ENCODE measurements around the gene TENT4A. TPM values are rescaled to one million over a fixed set of nuclear protein-coding genes. Genes with fewer than 3 reads are reported as not detected.
"Not testable (repeated sequence)": the region's sequence is repeated elsewhere in the genome, so short reads cannot be mapped to it uniquely, and the experiment has no call there.

The TENT4A gene
- 3.3 and 4.9 TPM in 2 replicates for total RNA-seq (2014; rRNA removed; shearing (Covaris generic))

GRCh38 chr5:6713274-6714225, at the start of gene TENT4A:
TSS of gene TENT4A (plus strand) at chr5:6713432. CDS start at chr5:6713984, 552 bp downstream.
- no peak for DNase-seq (ENCODE audit: low spot score)
- in situ Hi-C loops (cut with HindIII; ENCODE audit: low sequenced_read_pairs): no loop called here

GRCh38 chr5:6666762-6667161, 46.5 kb upstream of the TENT4A start:
- DNase-seq (ENCODE audit: low spot score): no peak
- in situ Hi-C loops (cut with HindIII; ENCODE audit: low sequenced_read_pairs): no loop called here

- DNase-seq (ENCODE audit: low spot score): no peak
- in situ Hi-C loops (cut with HindIII; ENCODE audit: low sequenced_read_pairs): no loop called here
Observed at GRCh38 chr5:6667648-6668047, 45.6 kb upstream of the TENT4A start.

GRCh38 chr5:6668717-6669116, 44.5 kb upstream of the TENT4A start:
- DNase-seq (ENCODE audit: low spot score); in situ Hi-C loops (cut with HindIII; ENCODE audit: low sequenced_read_pairs): not testable (repeated sequence)

- no peak for DNase-seq (ENCODE audit: low spot score)
- in situ Hi-C loops (cut with HindIII; ENCODE audit: low sequenced_read_pairs): no loop called here
Observed at GRCh38 chr5:6673031-6673430, 40.2 kb upstream of the TENT4A start.

- in situ Hi-C loops (cut with HindIII; ENCODE audit: low sequenced_read_pairs): no loop called here
Observed at GRCh38 chr5:6673963-6674362, 39.3 kb upstream of the TENT4A start.

GRCh38 chr5:6674421-6674820, 38.8 kb upstream of the TENT4A start:
- no peak for DNase-seq (ENCODE audit: low spot score)
- in situ Hi-C loops (cut with HindIII; ENCODE audit: low sequenced_read_pairs): no loop called here

More at GRCh38 chr5:6673963-6674362, 39.3 kb upstream of the TENT4A start:
- DNase-seq (ENCODE audit: low spot score): no peak

GRCh38 chr5:6674886-6675285, 38.3 kb upstream of the TENT4A start:
- DNase-seq (ENCODE audit: low spot score): no peak
- in situ Hi-C loops (cut with HindIII; ENCODE audit: low sequenced_read_pairs): no loop called here

GRCh38 chr5:6675784-6676491, 37.3 kb upstream of the TENT4A start:
- in situ Hi-C loops (cut with HindIII; ENCODE audit: low sequenced_read_pairs): no loop called here
- DNase-seq (ENCODE audit: low spot score): peak; percentile 8

GRCh38 chr5:6676702-6677101, 36.5 kb upstream of the TENT4A start:
- DNase-seq (ENCODE audit: low spot score): no peak
- in situ Hi-C loops (cut with HindIII; ENCODE audit: low sequenced_read_pairs): no loop called here

- in situ Hi-C loops (cut with HindIII; ENCODE audit: low sequenced_read_pairs): no loop called here
- no peak for DNase-seq (ENCODE audit: low spot score)
Observed at GRCh38 chr5:6678385-6678784, 34.8 kb upstream of the TENT4A start.

- DNase-seq (ENCODE audit: low spot score): no peak
- in situ Hi-C loops (cut with HindIII; ENCODE audit: low sequenced_read_pairs): no loop called here
Observed at GRCh38 chr5:6680922-6681321, 32.3 kb upstream of the TENT4A start.

GRCh38 chr5:6681682-6682081, 31.6 kb upstream of the TENT4A start:
- in situ Hi-C loops (cut with HindIII; ENCODE audit: low sequenced_read_pairs): no loop called here
- DNase-seq (ENCODE audit: low spot score): no peak

- no peak for DNase-seq (ENCODE audit: low spot score)
- in situ Hi-C loops (cut with HindIII; ENCODE audit: low sequenced_read_pairs): no loop called here
Observed at GRCh38 chr5:6682239-6682638, 31.0 kb upstream of the TENT4A start.

- DNase-seq (ENCODE audit: low spot score): peak; percentile 94
- in situ Hi-C loops (cut with HindIII; ENCODE audit: low sequenced_read_pairs): no loop called here
Observed at GRCh38 chr5:6683241-6683640, 30.0 kb upstream of the TENT4A start.

GRCh38 chr5:6684075-6684474, 29.2 kb upstream of the TENT4A start:
- in situ Hi-C loops (cut with HindIII; ENCODE audit: low sequenced_read_pairs): no loop called here
- DNase-seq (ENCODE audit: low spot score): no peak

GRCh38 chr5:6686501-6686900, 26.7 kb upstream of the TENT4A start:
- in situ Hi-C loops (cut with HindIII; ENCODE audit: low sequenced_read_pairs): no loop called here
- no peak for DNase-seq (ENCODE audit: low spot score)

GRCh38 chr5:6686915-6687409, 26.3 kb upstream of the TENT4A start:
- in situ Hi-C loops (cut with HindIII; ENCODE audit: low sequenced_read_pairs): no loop called here
- DNase-seq (ENCODE audit: low spot score): no peak

- in situ Hi-C loops (cut with HindIII; ENCODE audit: low sequenced_read_pairs): no loop called here
- no peak for DNase-seq (ENCODE audit: low spot score)
Observed at GRCh38 chr5:6687505-6687904, 25.7 kb upstream of the TENT4A start.

- DNase-seq (ENCODE audit: low spot score): no peak
- in situ Hi-C loops (cut with HindIII; ENCODE audit: low sequenced_read_pairs): no loop called here
Observed at GRCh38 chr5:6692906-6693305, 20.3 kb upstream of the TENT4A start.
